Measurements from ENCODE around the gene PLAGL2.

PLAGL2 gene

DNA sequence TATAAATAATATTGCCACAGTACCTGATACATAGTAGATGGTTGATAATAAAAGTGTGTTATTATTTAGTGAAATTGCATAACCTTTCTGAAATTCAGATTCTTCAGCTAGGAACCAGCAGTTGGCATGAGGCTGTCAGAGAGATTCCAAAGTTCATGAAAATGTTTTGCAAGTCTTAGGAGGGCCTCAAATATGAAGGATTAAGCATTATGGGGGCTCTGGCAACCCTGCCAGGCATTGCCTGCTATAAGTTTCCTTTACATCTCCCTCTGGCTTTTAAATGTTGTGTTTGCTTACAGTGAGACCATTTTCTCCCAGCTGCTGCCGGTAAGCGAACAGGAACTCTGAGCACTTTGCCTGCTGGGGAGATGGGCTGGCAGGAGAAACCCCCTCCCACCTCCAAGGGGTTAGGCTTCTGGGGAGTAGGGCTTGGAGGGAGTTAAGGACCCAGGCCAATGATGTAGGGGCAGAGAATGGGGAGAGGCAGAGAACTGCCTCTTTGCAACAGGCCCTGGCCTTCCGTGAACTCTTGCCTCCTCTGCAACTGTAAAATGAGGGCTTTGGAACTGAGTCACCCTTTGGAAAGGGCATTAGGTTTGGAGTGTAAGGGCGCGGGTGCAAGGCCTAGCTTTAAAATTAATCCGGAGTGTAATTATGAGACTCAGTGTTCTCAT lies 36.7 kb upstream of the PLAGL2 start:
- TF ChIP-seq, protein P1, sequence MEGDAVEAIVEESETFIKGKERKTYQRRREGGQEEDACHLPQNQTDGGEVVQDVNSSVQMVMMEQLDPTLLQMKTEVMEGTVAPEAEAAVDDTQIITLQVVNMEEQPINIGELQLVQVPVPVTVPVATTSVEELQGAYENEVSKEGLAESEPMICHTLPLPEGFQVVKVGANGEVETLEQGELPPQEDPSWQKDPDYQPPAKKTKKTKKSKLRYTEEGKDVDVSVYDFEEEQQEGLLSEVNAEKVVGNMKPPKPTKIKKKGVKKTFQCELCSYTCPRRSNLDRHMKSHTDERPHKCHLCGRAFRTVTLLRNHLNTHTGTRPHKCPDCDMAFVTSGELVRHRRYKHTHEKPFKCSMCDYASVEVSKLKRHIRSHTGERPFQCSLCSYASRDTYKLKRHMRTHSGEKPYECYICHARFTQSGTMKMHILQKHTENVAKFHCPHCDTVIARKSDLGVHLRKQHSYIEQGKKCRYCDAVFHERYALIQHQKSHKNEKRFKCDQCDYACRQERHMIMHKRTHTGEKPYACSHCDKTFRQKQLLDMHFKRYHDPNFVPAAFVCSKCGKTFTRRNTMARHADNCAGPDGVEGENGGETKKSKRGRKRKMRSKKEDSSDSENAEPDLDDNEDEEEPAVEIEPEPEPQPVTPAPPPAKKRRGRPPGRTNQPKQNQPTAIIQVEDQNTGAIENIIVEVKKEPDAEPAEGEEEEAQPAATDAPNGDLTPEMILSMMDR (IDR thresholded peaks at IDR 0.05; ENCODE audit: low read length): no peak
- no peak for TF ChIP-seq EZH2 (optimal IDR thresholded peaks at IDR 0.05; ENCODE audit: low read depth, low read length)
- no peak for TF ChIP-seq EZH2phosphoT487 (IDR thresholded peaks at IDR 0.05; ENCODE audit: low read length)
- no peak overlapping the region for H3K27ac ChIP-seq (ENCODE audit: low read length)
- H3K79me2 ChIP-seq (ENCODE audit: low read length): no peaks in the 10 kb centered on the region
- no peaks in the 10 kb centered on the region for H4K20me1 ChIP-seq (ENCODE audit: insufficient read depth, low read length)
- H3K36me3 ChIP-seq (replicated peaks; ENCODE audit: insufficient read depth, low read length): no peaks in the 10 kb centered on the region
- no peak overlapping the region for H3K4me2 ChIP-seq (ENCODE audit: low read depth, low read length)
- no peaks in the 10 kb centered on the region for H3K9me3 ChIP-seq (replicated peaks; ENCODE audit: insufficient read depth, low read length)
- H3F3A ChIP-seq (ENCODE audit: insufficient read depth, low read length): no peaks in the 10 kb centered on the region
- DNase-seq: no peak
- H3K9ac ChIP-seq (ENCODE audit: low read length): no peak overlapping the region
- no peaks in the 10 kb centered on the region for H3K4me1 ChIP-seq (ENCODE audit: low read length)
- no peaks in the 10 kb centered on the region for H3K9me2 ChIP-seq (replicated peaks; ENCODE audit: insufficient read depth, low read length)
- no peaks in the 10 kb centered on the region for H3K27me3 ChIP-seq (replicated peaks; ENCODE audit: insufficient read depth, low read length)
- no peak overlapping the region for H3K4me3 ChIP-seq (ENCODE audit: low read length)
- no peak overlapping the region for H2AFZ ChIP-seq (ENCODE audit: low read length)

DNA sequence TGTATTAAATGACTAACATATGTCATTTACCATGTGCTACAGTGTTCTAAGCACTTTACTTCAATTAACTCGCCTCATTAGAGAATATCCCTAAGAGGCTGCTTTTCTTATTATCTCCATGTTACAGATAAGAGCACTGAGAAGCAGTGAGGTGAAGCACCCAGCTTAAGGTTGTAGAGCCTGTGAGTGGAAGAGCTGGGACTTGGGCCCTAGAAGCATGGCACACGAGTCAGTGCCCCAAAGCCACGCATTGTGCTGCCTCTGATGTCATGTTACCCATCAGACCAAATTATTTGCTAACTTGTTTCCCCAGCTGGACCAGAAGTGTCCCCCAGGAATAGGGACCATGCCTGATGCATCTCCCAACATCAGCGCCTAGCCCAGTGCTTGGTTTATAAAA lies 34.3 kb upstream of the PLAGL2 start:
- TF ChIP-seq EZH2phosphoT487 (IDR thresholded peaks at IDR 0.05; ENCODE audit: low read length): no peak
- TF ChIP-seq EZH2 (optimal IDR thresholded peaks at IDR 0.05; ENCODE audit: low read depth, low read length): no peak
- TF ChIP-seq, protein P1 (IDR thresholded peaks at IDR 0.05; ENCODE audit: low read length): no peak
- no peak for DNase-seq

DNA sequence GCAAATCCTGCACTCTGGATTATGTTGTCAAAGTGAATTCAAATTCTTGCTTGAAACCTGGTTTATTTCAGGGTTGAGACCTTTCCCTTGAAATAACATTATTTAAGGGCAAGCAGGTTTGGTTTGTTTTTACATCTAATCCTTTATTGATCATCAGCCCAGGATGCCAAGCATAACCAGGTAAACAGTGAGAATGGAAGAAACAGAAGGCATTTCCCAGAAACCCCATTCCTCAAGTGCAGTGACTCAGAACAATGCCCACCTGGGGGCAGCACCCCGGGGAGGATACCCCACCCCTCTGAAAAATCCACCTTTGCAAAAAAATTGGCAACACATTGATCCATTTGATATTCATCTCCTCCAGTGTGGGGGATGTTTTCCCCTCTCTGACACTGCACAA lies 32.7 kb upstream of the PLAGL2 start:
- H2AFZ ChIP-seq (ENCODE audit: low read length): no peak overlapping the region
- H3K27me3 ChIP-seq (replicated peaks; ENCODE audit: insufficient read depth, low read length): no peaks in the 10 kb centered on the region
- H3K4me1 ChIP-seq (ENCODE audit: low read length): no peaks in the 10 kb centered on the region
- no peak for DNase-seq
- no peak overlapping the region for H3K4me2 ChIP-seq (ENCODE audit: low read depth, low read length)
- H3K27ac ChIP-seq (ENCODE audit: low read length): no peak overlapping the region
- no peak overlapping the region for H3K9ac ChIP-seq (ENCODE audit: low read length)
- no peak for TF ChIP-seq EZH2phosphoT487 (IDR thresholded peaks at IDR 0.05; ENCODE audit: low read length)
- no peaks in the 10 kb centered on the region for H4K20me1 ChIP-seq (ENCODE audit: insufficient read depth, low read length)
- no peaks in the 10 kb centered on the region for H3F3A ChIP-seq (ENCODE audit: insufficient read depth, low read length)
- H3K9me2 ChIP-seq (replicated peaks; ENCODE audit: insufficient read depth, low read length): no peaks in the 10 kb centered on the region
- H3K36me3 ChIP-seq (replicated peaks; ENCODE audit: insufficient read depth, low read length): no peaks in the 10 kb centered on the region
- no peaks in the 10 kb centered on the region for H3K79me2 ChIP-seq (ENCODE audit: low read length)
- H3K9me3 ChIP-seq (replicated peaks; ENCODE audit: insufficient read depth, low read length): no peaks in the 10 kb centered on the region
- no peak overlapping the region for H3K4me3 ChIP-seq (ENCODE audit: low read length)

More for the DNA sequence above, 34.3 kb upstream of the PLAGL2 start:
- H3K4me1 ChIP-seq (ENCODE audit: low read length): no peaks in the 10 kb centered on the region
- H4K20me1 ChIP-seq (ENCODE audit: insufficient read depth, low read length): no peaks in the 10 kb centered on the region
- no peak overlapping the region for H3K4me2 ChIP-seq (ENCODE audit: low read depth, low read length)
- H3F3A ChIP-seq (ENCODE audit: insufficient read depth, low read length): no peaks in the 10 kb centered on the region
- H3K4me3 ChIP-seq (ENCODE audit: low read length): no peak overlapping the region
- H3K9me3 ChIP-seq (replicated peaks; ENCODE audit: insufficient read depth, low read length): no peaks in the 10 kb centered on the region
- no peaks in the 10 kb centered on the region for H3K9me2 ChIP-seq (replicated peaks; ENCODE audit: insufficient read depth, low read length)
- H3K27me3 ChIP-seq (replicated peaks; ENCODE audit: insufficient read depth, low read length): no peaks in the 10 kb centered on the region
- no peaks in the 10 kb centered on the region for H3K36me3 ChIP-seq (replicated peaks; ENCODE audit: insufficient read depth, low read length)
- no peak overlapping the region for H3K9ac ChIP-seq (ENCODE audit: low read length)
- H3K79me2 ChIP-seq (ENCODE audit: low read length): no peaks in the 10 kb centered on the region
- no peak overlapping the region for H2AFZ ChIP-seq (ENCODE audit: low read length)
- no peak overlapping the region for H3K27ac ChIP-seq (ENCODE audit: low read length)
